Heart right ventricle (tissue), 16 donors: ENCODE measurements around the gene C9orf50. TPM values are rescaled to one million over a fixed set of nuclear protein-coding genes. Genes with fewer than 3 reads are reported as not detected.

Experiments
- ATAC-seq, 8 donors: fragments of 200-7000 bp; cut with Tn5 transposase; one replicate each; pipeline ENCODE4 v1.9.1; 2020; ENCODE audit warnings: mild to moderate bottlenecking in 8 of 8, moderate library complexity in 8 of 8, moderate number of reproducible peaks in 1 of 8
- DNase-seq, 2 donors: peaks; one replicate each; pipeline ENCODE4 v3.0.0-alpha.2; 2020
- H3K27ac ChIP-seq, 10 donors: fragments of 200-600 bp; sonication (generic) in 2 of 10; one replicate each; pipeline versions ENCODE4 v1.5.0 to v1.8.0; 2020 to 2022; ENCODE audit warnings: mild to moderate bottlenecking in 3 of 10
- H3K27me3 ChIP-seq, 7 donors: fragments of 200-600 bp; one replicate each; pipeline ENCODE4 v1.8.0; 2021 to 2022; ENCODE audit warnings: mild to moderate bottlenecking in 2 of 7
- H3K36me3 ChIP-seq, 9 donors: fragments of 200-600 bp; sonication (generic) in 1 of 9; one replicate each; pipeline versions ENCODE4 v1.5.0 to v1.8.0; 2020 to 2022; ENCODE audit warnings: mild to moderate bottlenecking in 2 of 9
- H3K4me1 ChIP-seq, 9 donors: fragments of 200-600 bp; sonication (generic) in 1 of 9; one replicate each; pipeline versions ENCODE4 v1.5.0 to v1.8.0; 2020 to 2022; ENCODE audit warnings: mild to moderate bottlenecking in 4 of 9
- H3K4me3 ChIP-seq, 10 donors: fragments of 200-600 bp; sonication (generic) in 2 of 10; one replicate each; pipeline versions ENCODE4 v1.5.0 to v1.8.0; 2020 to 2022; ENCODE audit warnings: mild to moderate bottlenecking in 7 of 10, moderate library complexity in 2 of 10
- H3K9me3 ChIP-seq, 11 donors: fragments of 200-600 bp in 10 of 11; sonication (generic) in 2 of 11; one replicate each; pipeline versions ENCODE4 v1.5.0 to v1.8.0; 2013 to 2022; ENCODE audit warnings: mild to moderate bottlenecking in 2 of 11, control low read depth in 1 of 11, moderate library complexity in 1 of 11
- WGBS, 2 donors: extraction: QIAGEN DNeasy Blood & Tissue Kit; methylation state at CpG; one replicate each; pipeline ENCODE4 v1.1.7; 2013; ENCODE audit warnings: inconsistent platforms in 1 of 2; 5-methylcytosine and 5-hydroxymethylcytosine counted together
- intact Hi-C, 10 donors: fragments of 100-400 bp; cut with DNase I; formaldehyde crosslinking; loops; one replicate each; pipeline versions ENCODE4 v1.11.1 to v1.14.2; 2022
- polyA plus RNA-seq, 2 donors: library from polyadenylated mRNA; stranded (reverse); fragments of 200-250 nt; gene quantifications; one replicate each; pipeline ENCODE4 v1.2.3, GENCODE V29; 2013
- total RNA-seq, 10 donors: library from RNA; stranded (reverse); fragmentation: NEBNext Ultra II Directional in 3 of 10; extraction: Animal tissue kit (Norgen Biotek cat#: 25700) in 3 of 10; gene quantifications; one replicate each; pipeline versions ENCODE4 v1.2.1 to v1.2.4, GENCODE V29; 2021 to 2023
- TF ChIP-seq, protein P1 (sequence below), 9 donors: fragments of 200-600 bp; sonication (generic) in 2 of 9; IDR thresholded peaks; one replicate each; pipeline versions ENCODE4 v1.5.0 to v1.8.0; 2021 to 2022; ENCODE audit warnings: antibody characterized with exemption in 9 of 9, mild to moderate bottlenecking in 5 of 9, moderate library complexity in 1 of 9
- donor health status: Arrhythmogenic right ventricular cardiomyopathy.
- donor health status: ischemic (EF 13 %, LVEDD 7.1; RV severe dilation, severe dysfunction).
- donor health status: healthy with polysubstance abuse.
- donor health status: DM: no; HTN: yes; CAD: no.
- donor health status: DM: no; HTN: no; CAD: no.
- donor health status: ischemic (EF 25% LVEDD 6.9; RV normal size, moderate dysfunction).
- donor health status: ischemic (EF 25% LVEDD 5.7; RV mildly dilated, moderate dysfunction).
- donor health status: healthy.
- donor health status: DM: yes; HTN: yes; CAD: no.
- donor health status: Ischemic cardiomyopathy.
- donor health status: ischemic (EF 35%, LVEDD 5.7; RV mildly dilated, moderate dysfunction).
- donor health status: nonischemic (EF 11% LVEDD 7.7; RV severe dilation, severe dysfunction).
- donor health status: DM: yes; HTN: yes; CAD: no.
- donor health status: PGD.
- donor health status: ischemic (EF 29% LVEDD 5.4; RV normal size, mild dysfunction).
- donor health status: nonischemic (EF 23%, LVEDD 6.1; RV moderate dilation, normal function).

C9orf50 gene
- total and polyA plus RNA-seq, 12 donors, result not detected

DNA sequence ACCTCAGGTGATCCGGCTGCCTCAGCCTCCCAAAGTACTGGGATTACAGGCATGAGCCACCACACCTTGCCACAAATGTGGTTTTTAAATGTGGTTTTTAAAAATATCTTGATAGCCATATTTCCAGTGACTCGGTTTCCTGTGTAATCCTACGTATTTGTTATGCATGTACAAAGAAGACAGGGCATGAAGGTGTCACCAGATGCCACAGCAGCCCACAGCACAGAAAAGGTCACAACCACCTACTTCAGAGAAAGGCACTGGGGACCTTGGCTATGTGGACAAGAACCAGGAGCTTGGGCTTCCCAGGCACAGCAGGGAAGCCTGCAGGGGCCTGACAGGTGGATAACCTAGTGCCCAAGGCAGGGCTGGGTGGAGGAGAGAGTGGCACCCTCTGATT is 38.0 kb downstream of the C9orf50 start:
- intact Hi-C loops, result no loop called here
- Histone ChIP-seq H3K4me3 (no peak overlapping the region), H3K27me3 (no peaks in the 10 kb centered on the region), H3K36me3 (no peaks in the 10 kb centered on the region), H3K9me3 (no peaks in the 10 kb centered on the region), H3K27ac (no peak overlapping the region), H3K4me1 (peaks cover 0 to 8% (median 3%) of the 10 kb centered on the region in 9 donors)
- TF ChIP-seq, protein P1, sequence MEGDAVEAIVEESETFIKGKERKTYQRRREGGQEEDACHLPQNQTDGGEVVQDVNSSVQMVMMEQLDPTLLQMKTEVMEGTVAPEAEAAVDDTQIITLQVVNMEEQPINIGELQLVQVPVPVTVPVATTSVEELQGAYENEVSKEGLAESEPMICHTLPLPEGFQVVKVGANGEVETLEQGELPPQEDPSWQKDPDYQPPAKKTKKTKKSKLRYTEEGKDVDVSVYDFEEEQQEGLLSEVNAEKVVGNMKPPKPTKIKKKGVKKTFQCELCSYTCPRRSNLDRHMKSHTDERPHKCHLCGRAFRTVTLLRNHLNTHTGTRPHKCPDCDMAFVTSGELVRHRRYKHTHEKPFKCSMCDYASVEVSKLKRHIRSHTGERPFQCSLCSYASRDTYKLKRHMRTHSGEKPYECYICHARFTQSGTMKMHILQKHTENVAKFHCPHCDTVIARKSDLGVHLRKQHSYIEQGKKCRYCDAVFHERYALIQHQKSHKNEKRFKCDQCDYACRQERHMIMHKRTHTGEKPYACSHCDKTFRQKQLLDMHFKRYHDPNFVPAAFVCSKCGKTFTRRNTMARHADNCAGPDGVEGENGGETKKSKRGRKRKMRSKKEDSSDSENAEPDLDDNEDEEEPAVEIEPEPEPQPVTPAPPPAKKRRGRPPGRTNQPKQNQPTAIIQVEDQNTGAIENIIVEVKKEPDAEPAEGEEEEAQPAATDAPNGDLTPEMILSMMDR (IDR thresholded peaks at IDR 0.05), result no peak
- ATAC-seq (no peak), DNase-seq (no peak)
- 89 to 92% methylated on average over 3 of the region's 3 CpGs for WGBS, 2 donors

DNA sequence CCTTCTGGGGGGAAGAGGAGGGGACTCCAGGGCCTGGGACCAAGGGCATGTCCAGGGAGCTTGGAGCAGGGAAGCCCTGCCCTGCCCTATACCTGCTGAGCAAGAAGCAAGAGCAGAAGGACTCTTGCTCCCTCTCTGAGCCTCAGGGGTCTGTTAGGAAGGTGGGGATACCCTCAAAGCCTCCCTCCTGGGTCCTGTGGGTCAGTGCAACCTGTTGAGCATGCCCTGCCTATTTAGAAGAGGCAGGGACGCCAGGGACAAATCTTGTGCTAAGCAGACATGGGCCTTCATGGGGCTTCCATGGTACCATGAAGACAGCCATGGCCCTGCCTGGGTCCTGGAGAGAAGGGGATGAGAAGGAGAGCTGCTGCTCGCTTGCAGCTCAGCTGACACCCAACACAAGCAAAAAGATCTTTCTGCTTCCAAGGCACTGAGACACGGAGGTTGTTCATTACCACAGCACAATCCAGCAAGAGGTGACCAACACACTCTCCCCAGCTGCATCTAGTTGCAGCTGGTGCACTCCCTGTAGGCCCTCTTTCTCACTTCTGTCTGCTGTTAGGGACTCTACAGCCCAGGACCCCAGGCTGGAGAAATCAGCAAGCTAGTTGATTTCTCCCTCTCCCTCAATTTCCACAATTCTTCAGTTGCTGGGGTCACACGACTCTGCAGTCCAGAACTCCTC is 39.3 kb downstream of the C9orf50 start:
- ATAC-seq, result no peak
- Histone ChIP-seq H3K4me1 (peaks cover 0 to 12% (median 5%) of the 10 kb centered on the region in 9 donors), H3K27ac (no peak overlapping the region), H3K36me3 (no peaks in the 10 kb centered on the region), H3K4me3 (no peak overlapping the region), H3K9me3 (peaks cover 0 to 4% (median 0%) of the 10 kb centered on the region in 11 donors), H3K27me3 (no peaks in the 10 kb centered on the region)
- intact Hi-C loops, result no loop called here
- DNase-seq, result no peak
- WGBS, 2 donors, result 82 to 90% methylated on average over 4 of the region's 4 CpGs
- TF ChIP-seq, protein P1 (IDR thresholded peaks at IDR 0.05), result no peak

DNA sequence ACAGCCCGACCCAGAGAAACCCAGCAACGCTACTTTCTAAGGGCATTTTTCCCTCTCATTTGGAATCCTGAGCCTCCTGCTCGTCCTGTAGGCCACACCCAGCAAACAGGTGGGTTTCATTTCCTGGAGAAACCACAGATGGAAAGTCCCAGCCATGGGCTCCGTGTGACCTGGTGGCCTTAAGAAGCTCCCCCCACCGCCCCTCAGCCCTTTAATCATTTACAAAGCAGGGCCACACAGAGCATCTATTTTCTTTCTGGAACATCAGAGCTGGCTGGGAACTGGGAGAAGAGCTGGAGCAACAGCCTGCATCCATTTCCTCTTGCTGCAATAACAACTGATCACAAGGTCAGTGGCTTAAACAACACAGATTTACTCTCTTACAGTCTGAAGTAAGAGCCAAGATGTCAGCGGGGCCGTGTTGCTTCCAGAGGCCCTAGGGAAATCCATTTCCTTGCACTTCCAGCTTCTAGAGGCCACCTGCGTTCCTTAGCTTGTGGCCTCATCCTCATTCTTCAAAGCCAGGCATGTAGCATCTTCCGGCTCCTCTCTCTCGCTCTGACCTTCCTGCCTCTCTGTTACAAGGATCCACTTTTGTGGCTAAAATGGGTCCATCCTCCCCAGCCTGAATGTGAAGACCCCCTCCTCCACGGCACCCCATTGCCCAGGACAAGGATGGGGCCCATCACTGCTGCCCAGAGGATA is 40.5 kb downstream of the C9orf50 start:
- 83 to 86% methylated on average over 11 of the region's 11 CpGs for WGBS, 2 donors
- Histone ChIP-seq H3K27ac (no peak overlapping the region), H3K36me3 (no peaks in the 10 kb centered on the region), H3K4me1 (peaks cover 0 to 16% (median 8%) of the 10 kb centered on the region in 9 donors), H3K27me3 (no peaks in the 10 kb centered on the region), H3K9me3 (peaks cover 0 to 4% (median 0%) of the 10 kb centered on the region in 11 donors), H3K4me3 (no peak overlapping the region)
- no peak for ATAC-seq
- intact Hi-C loops, result no loop called here
- TF ChIP-seq, protein P1 (IDR thresholded peaks at IDR 0.05), result no peak
- DNase-seq, result no peak

DNA sequence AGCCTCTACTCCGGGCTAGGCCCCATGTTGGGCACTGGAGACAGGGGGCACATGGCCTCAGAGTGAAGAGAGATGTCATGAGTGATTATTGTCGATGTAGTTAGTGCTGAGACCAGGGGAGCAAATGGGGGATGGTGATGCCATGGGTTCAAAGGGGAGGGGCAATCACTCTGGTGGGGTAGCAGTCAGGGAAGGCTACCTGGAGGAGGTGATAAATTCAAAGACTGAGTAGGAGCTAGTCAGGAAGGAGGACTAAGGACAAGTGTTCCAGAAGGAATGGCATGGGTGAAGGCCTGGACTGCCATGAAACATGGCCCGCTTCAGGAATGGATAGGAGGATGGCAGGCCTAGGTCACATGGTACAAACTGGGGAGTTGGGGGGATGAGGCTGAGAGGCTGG is 41.6 kb downstream of the C9orf50 start:
- Histone ChIP-seq H3K27ac (no peak overlapping the region), H3K4me1 (peaks cover 0 to 17% (median 7%) of the 10 kb centered on the region in 9 donors), H3K36me3 (no peaks in the 10 kb centered on the region), H3K9me3 (peaks cover 0 to 4% (median 0%) of the 10 kb centered on the region in 11 donors), H3K27me3 (no peaks in the 10 kb centered on the region), H3K4me3 (no peak overlapping the region)
- TF ChIP-seq, protein P1 (IDR thresholded peaks at IDR 0.05), result no peak
- ATAC-seq (no peak), DNase-seq (no peak)
- intact Hi-C loops, result no loop called here
- 88 to 93% methylated on average over 3 of the region's 3 CpGs for WGBS, 2 donors
